ENCODE data around the gene SMAD6.

Gene SMAD6

GRCh38 chr15:66797921-66798320 lies 95.9 kb downstream of the SMAD6 start:
- no peak overlapping the region for H3K4me3 ChIP-seq (ENCODE audit: low read depth, low read length)
- TF ChIP-seq CTCF (IDR thresholded peaks at IDR 0.05; ENCODE audit: low read depth, low read length) = no peak
- no peak for TF ChIP-seq MAX (IDR thresholded peaks at IDR 0.05; ENCODE audit: low read depth, low read length)
- no peak for TF ChIP-seq MYC (IDR thresholded peaks at IDR 0.05; ENCODE audit: low read depth, low read length)
- no peak for DNase-seq (ENCODE audit: low read depth)

GRCh38 chr15:66798426-66799061 lies 96.5 kb downstream of the SMAD6 start:
- H3K4me3 ChIP-seq (ENCODE audit: low read depth, low read length) = no peak overlapping the region
- no peak for TF ChIP-seq CTCF (IDR thresholded peaks at IDR 0.05; ENCODE audit: low read depth, low read length)
- TF ChIP-seq MAX (IDR thresholded peaks at IDR 0.05; ENCODE audit: low read depth, low read length) = no peak
- no peak for TF ChIP-seq MYC (IDR thresholded peaks at IDR 0.05; ENCODE audit: low read depth, low read length)
- no peak for TF ChIP-seq POLR2A (IDR thresholded peaks at IDR 0.05; ENCODE audit: extremely low read depth, insufficient read length)
- DNase-seq (ENCODE audit: low read depth) = no peak

- no peak for TF ChIP-seq POLR2A (IDR thresholded peaks at IDR 0.05; ENCODE audit: extremely low read depth, insufficient read length)
- TF ChIP-seq MAX (IDR thresholded peaks at IDR 0.05; ENCODE audit: low read depth, low read length) = no peak
- TF ChIP-seq MYC (IDR thresholded peaks at IDR 0.05; ENCODE audit: low read depth, low read length) = no peak
Measured at GRCh38 chr15:66799242-66799641, 97.2 kb downstream of the SMAD6 start.

GRCh38 chr15:66800584-66801235 lies 98.7 kb downstream of the SMAD6 start:
- DNase-seq (ENCODE audit: low read depth) = no peak
- TF ChIP-seq POLR2A (IDR thresholded peaks at IDR 0.05; ENCODE audit: extremely low read depth, insufficient read length) (no peak), CTCF (IDR thresholded peaks at IDR 0.05; ENCODE audit: low read depth, low read length) (no peak), MAX (IDR thresholded peaks at IDR 0.05; ENCODE audit: low read depth, low read length) (no peak), MYC (IDR thresholded peaks at IDR 0.05; ENCODE audit: low read depth, low read length) (no peak)
- H3K4me3 ChIP-seq (ENCODE audit: low read depth, low read length) = no peak overlapping the region

More at GRCh38 chr15:66799242-66799641, 97.2 kb downstream of the SMAD6 start:
- no peak overlapping the region for H3K4me3 ChIP-seq (ENCODE audit: low read depth, low read length)
- no peak for DNase-seq (ENCODE audit: low read depth)

- no peak overlapping the region for H3K4me3 ChIP-seq (ENCODE audit: low read depth, low read length)
- no peak for DNase-seq (ENCODE audit: low read depth)
- TF ChIP-seq CTCF (IDR thresholded peaks at IDR 0.05; ENCODE audit: low read depth, low read length) = no peak
- no peak for TF ChIP-seq MYC (IDR thresholded peaks at IDR 0.05; ENCODE audit: low read depth, low read length)
- no peak for TF ChIP-seq MAX (IDR thresholded peaks at IDR 0.05; ENCODE audit: low read depth, low read length)
- no peak for TF ChIP-seq POLR2A (IDR thresholded peaks at IDR 0.05; ENCODE audit: extremely low read depth, insufficient read length)
Measured at GRCh38 chr15:66801266-66801665, 99.2 kb downstream of the SMAD6 start.
